RPMI8226 (cell line): ENCODE measurements around the gene KRT17.
"Not testable (repeated sequence)": the region's sequence is repeated elsewhere in the genome, so short reads cannot be mapped to it uniquely, and the experiment has no call there.

Experiments used
- DNase-seq: peaks from one replicate; pipeline ENCODE4 v3.0.0-alpha.2; 2015

Gene KRT17

GRCh38 chr17:41619036-41619926 is 5.1 kb downstream of the KRT17 start:
- DNase-seq: no peak

GRCh38 chr17:41618341-41619035 is 5.9 kb downstream of the KRT17 start:
- DNase-seq: no peak

GRCh38 chr17:41617698-41618097 is 6.7 kb downstream of the KRT17 start:
- DNase-seq: peak; percentile 35

GRCh38 chr17:41617136-41617535 is 7.2 kb downstream of the KRT17 start:
- DNase-seq: no peak

- not testable (repeated sequence) for DNase-seq
Measured at GRCh38 chr17:41616486-41616885, 7.9 kb downstream of the KRT17 start.

- DNase-seq: peak; percentile 79
Measured at GRCh38 chr17:41615454-41615853, 8.9 kb downstream of the KRT17 start.

- peak; percentile 54 for DNase-seq
Measured at GRCh38 chr17:41614767-41615166, 9.6 kb downstream of the KRT17 start.

GRCh38 chr17:41614098-41614497 is 10.3 kb downstream of the KRT17 start:
- DNase-seq: no peak

- no peak for DNase-seq
Measured at GRCh38 chr17:41613277-41614082, 10.9 kb downstream of the KRT17 start.

- DNase-seq: peak; percentile 75
Measured at GRCh38 chr17:41612376-41613160, 11.8 kb downstream of the KRT17 start, which contains the start of gene KRT16. Gene KRT16 (minus strand): TSS chr17:41612767. CDS start chr17:41612688, 79 bp downstream.

- no peak for DNase-seq
Measured at GRCh38 chr17:41610965-41611640, 13.3 kb downstream of the KRT17 start.

GRCh38 chr17:41610061-41610517 is 14.3 kb downstream of the KRT17 start:
- DNase-seq: not testable (repeated sequence)

GRCh38 chr17:41606930-41607329 is 17.4 kb downstream of the KRT17 start:
- not testable (repeated sequence) for DNase-seq

- no peak for DNase-seq
Measured at GRCh38 chr17:41602524-41602923, 21.9 kb downstream of the KRT17 start.

GRCh38 chr17:41600318-41600717 is 24.1 kb downstream of the KRT17 start:
- DNase-seq: no peak

- DNase-seq: no peak
Measured at GRCh38 chr17:41599680-41600079, 24.7 kb downstream of the KRT17 start.

GRCh38 chr17:41595585-41595984 is 28.8 kb downstream of the KRT17 start:
- no peak for DNase-seq

- no peak for DNase-seq
Measured at GRCh38 chr17:41594363-41594915, 29.9 kb downstream of the KRT17 start.

- peak; percentile 88 for DNase-seq
Measured at GRCh38 chr17:41593306-41593981, 30.9 kb downstream of the KRT17 start.

GRCh38 chr17:41592601-41593305 is 31.6 kb downstream of the KRT17 start:
- peak; percentile 33 for DNase-seq
